Keratinocyte (primary cell): ENCODE data around the gene XRCC3. TPM values are rescaled to one million over a fixed set of nuclear protein-coding genes. Genes with fewer than 3 reads are reported as not detected.

ENCODE experiments used
- DNase-seq: peaks from one replicate; pipeline ENCODE4 v3.0.0-alpha.2; 2011; ENCODE audit warnings: low read depth, missing footprints, low spot score
- FAIRE-seq: peaks from 2 replicates; lab custom pipeline; 2011; peaks lifted over from hg19 to GRCh38; lab: Jason Lieb, UNC
- H2AFZ ChIP-seq: 2 replicates; pipeline ENCODE4 v1.6.0; 2012; ENCODE audit warnings: low read length, control low read depth, inconsistent platforms; ENCODE audit not compliant: control insufficient read depth
- H3K27ac ChIP-seq: 2 replicates; pipeline ENCODE4 v1.5.1; 2011; ENCODE audit warnings: low read length; ENCODE audit not compliant: control insufficient read depth, insufficient read depth
- H3K27me3 ChIP-seq: 3 replicates; pipeline ENCODE4 v1.6.0; 2011; ENCODE audit warnings: low read length; ENCODE audit not compliant: control insufficient read depth, insufficient read depth; ENCODE audit errors: extremely low read depth
- H3K36me3 ChIP-seq, 2 experiments: 2 replicates in 1 of 2; 3 replicates in 1 of 2; pipeline ENCODE4 v1.5.1; 2011; ENCODE audit warnings: low read length in 2 of 2, mild to moderate bottlenecking in 1 of 2; ENCODE audit not compliant: control insufficient read depth in 2 of 2, insufficient read depth in 2 of 2; ENCODE audit errors: extremely low read depth in 1 of 2
- H3K4me1 ChIP-seq: 3 replicates; pipeline ENCODE4 v1.5.1; 2011; ENCODE audit warnings: low read length; ENCODE audit not compliant: control insufficient read depth, insufficient read depth; ENCODE audit errors: extremely low read depth
- H3K4me2 ChIP-seq: 3 replicates; pipeline ENCODE4 v1.6.0; 2011; ENCODE audit warnings: low read depth, low read length; ENCODE audit not compliant: control insufficient read depth, insufficient read depth; ENCODE audit errors: extremely low read depth
- H3K4me3 ChIP-seq, 3 experiments: fragments of 200-600 bp in 1 of 3; sonication (generic) in 1 of 3; 2 replicates in 2 of 3; 3 replicates in 1 of 3; pipeline ENCODE4 v1.5.1; 2011 to 2016; ENCODE audit warnings: low read length in 3 of 3, mild to moderate bottlenecking in 3 of 3, control low read depth in 2 of 3, inconsistent platforms in 1 of 3, low read depth in 1 of 3, mixed read lengths in 1 of 3, mixed run types in 1 of 3, moderate library complexity in 1 of 3; ENCODE audit not compliant: control insufficient read depth in 2 of 3, insufficient read depth in 2 of 3; ENCODE audit errors: extremely low read depth in 1 of 3
- H3K79me2 ChIP-seq: 2 replicates; pipeline ENCODE4 v1.6.0; 2012; ENCODE audit warnings: low read length; ENCODE audit not compliant: control insufficient read depth, insufficient read depth
- H3K9ac ChIP-seq: 3 replicates; pipeline ENCODE4 v1.6.0; 2011; ENCODE audit warnings: low read length; ENCODE audit not compliant: control insufficient read depth, insufficient read depth; ENCODE audit errors: extremely low read depth
- H3K9me1 ChIP-seq: 3 replicates; pipeline ENCODE4 v1.6.0; 2011; ENCODE audit warnings: low read length; ENCODE audit not compliant: control insufficient read depth, insufficient read depth; ENCODE audit errors: extremely low read depth
- H3K9me3 ChIP-seq: 2 replicates; pipeline ENCODE4 v1.5.1; 2012; ENCODE audit warnings: low read depth, low read length; ENCODE audit not compliant: control insufficient read depth
- H4K20me1 ChIP-seq: 3 replicates; pipeline ENCODE4 v1.6.0; 2011; ENCODE audit warnings: low read length; ENCODE audit not compliant: control insufficient read depth, insufficient read depth; ENCODE audit errors: extremely low read depth
- CTCF ChIP-seq, 3 experiments: IDR thresholded peaks in 1 of 3; conservative IDR thresholded peaks in 1 of 3; optimal IDR thresholded peaks in 1 of 3; 2 replicates in 2 of 3; 3 replicates in 1 of 3; pipeline versions ENCODE3 to v1.5.1; 2011; ENCODE audit warnings: low read length in 3 of 3, mild to moderate bottlenecking in 3 of 3, moderate library complexity in 2 of 3, control low read depth in 1 of 3, inconsistent platforms in 1 of 3; ENCODE audit not compliant: insufficient read depth in 2 of 3; ENCODE audit errors: extremely low read depth in 1 of 3
- EZH2 ChIP-seq: IDR thresholded peaks from one replicate; pipeline ENCODE4 v1.6.1; 2012; ENCODE audit warnings: inconsistent platforms, mild to moderate bottlenecking, low read length, moderate library complexity
- dilution Hi-C: fragments of 300-500 bp; cut with MboI; formaldehyde crosslinking; loops from one replicate; pipeline ENCODE4 v1.7.0; 2020; ENCODE audit warnings: low sequenced_read_pairs; ENCODE audit not compliant: extremely low pct_ligation_motif_present
- polyA plus RNA-seq, 5 experiments: library from polyadenylated mRNA; depleted of rRNA in 3 of 5; stranded (reverse) in 3 of 5; stranded (forward) in 1 of 5; unstranded in 1 of 5; fragments of >200 nt; gene quantifications; 1 replicate in 1 of 5; 2 replicates in 3 of 5; 3 replicates in 1 of 5; pipeline versions ENCODE4 v1.2.1 to v1.2.3, GENCODE V29; 2011 to 2012; ENCODE audit warnings: missing spikeins in 2 of 5, low read depth in 1 of 5, low replicate concordance in 1 of 5

Gene XRCC3
- polyA plus RNA-seq, 1 donor (not counting 4 experiments of a cell fraction or from before 2014, with no cell fraction given), result 21.0 TPM

DNA sequence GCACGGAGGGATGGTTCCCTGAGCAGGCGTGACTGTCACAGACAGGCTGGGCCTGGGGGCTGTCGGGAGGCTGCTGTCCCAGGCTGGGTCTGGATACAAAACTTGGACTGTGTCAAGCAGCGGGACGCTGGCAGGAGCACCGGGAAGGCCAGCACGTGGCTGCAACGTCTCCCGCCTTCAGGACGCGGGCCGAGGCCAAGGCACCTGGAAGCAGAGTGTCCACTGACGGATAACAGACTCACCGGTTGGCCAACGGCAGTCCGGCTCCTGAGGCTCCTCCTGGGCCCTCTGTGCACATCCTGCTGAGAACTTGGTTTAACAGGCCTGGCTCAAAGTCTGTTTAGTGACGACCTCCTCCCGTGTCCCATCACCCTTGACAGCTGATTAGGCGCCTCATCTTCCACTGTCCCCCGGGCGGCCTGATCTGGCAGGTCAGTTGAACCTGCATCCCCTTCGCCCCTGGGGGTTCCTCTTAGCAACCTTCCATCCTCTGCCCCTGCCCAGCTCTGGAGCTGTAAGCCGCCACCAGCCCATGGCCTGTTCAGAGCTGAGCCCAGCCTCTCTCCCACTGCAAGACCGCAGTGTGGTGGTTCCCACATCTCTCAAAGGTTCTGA lies 2.5 kb downstream of the XRCC3 start:
- no peaks in the 10 kb centered on the region for H3K9me1 ChIP-seq
- H4K20me1 ChIP-seq, result peaks cover 2% of the 10 kb centered on the region
- DNase-seq (no peak), FAIRE-seq (no peak)
- H3K27me3 ChIP-seq, result no peaks in the 10 kb centered on the region
- peak overlapping the region; percentile 65 for H3K4me2 ChIP-seq
- H3K9me3 ChIP-seq, result no peaks in the 10 kb centered on the region
- dilution Hi-C loops, result no loop called here
- peaks cover 53% of the 10 kb centered on the region for H3K4me1 ChIP-seq
- H3K9ac ChIP-seq, result peak overlapping the region; percentile 53
- H3K36me3 ChIP-seq, result peaks cover 3 to 12% of the 10 kb centered on the region in 2 experiments
- H3K79me2 ChIP-seq, result peaks cover 42% of the 10 kb centered on the region
- TF ChIP-seq CTCF (optimal IDR thresholded peaks at IDR 0.05 in 1 of 3, IDR thresholded peaks at IDR 0.05 in 1 of 3, conservative IDR thresholded peaks at IDR 0.05 in 1 of 3; ENCODE audit: extremely low read depth in 1 of 3, insufficient read depth in 2 of 3, low read length in 3 of 3) (no peak), EZH2 (no peak)
- H2AFZ ChIP-seq, result no peak overlapping the region
- H3K27ac ChIP-seq, result peak overlapping the region; percentile 65
- no peak overlapping the region for H3K4me3 ChIP-seq

DNA sequence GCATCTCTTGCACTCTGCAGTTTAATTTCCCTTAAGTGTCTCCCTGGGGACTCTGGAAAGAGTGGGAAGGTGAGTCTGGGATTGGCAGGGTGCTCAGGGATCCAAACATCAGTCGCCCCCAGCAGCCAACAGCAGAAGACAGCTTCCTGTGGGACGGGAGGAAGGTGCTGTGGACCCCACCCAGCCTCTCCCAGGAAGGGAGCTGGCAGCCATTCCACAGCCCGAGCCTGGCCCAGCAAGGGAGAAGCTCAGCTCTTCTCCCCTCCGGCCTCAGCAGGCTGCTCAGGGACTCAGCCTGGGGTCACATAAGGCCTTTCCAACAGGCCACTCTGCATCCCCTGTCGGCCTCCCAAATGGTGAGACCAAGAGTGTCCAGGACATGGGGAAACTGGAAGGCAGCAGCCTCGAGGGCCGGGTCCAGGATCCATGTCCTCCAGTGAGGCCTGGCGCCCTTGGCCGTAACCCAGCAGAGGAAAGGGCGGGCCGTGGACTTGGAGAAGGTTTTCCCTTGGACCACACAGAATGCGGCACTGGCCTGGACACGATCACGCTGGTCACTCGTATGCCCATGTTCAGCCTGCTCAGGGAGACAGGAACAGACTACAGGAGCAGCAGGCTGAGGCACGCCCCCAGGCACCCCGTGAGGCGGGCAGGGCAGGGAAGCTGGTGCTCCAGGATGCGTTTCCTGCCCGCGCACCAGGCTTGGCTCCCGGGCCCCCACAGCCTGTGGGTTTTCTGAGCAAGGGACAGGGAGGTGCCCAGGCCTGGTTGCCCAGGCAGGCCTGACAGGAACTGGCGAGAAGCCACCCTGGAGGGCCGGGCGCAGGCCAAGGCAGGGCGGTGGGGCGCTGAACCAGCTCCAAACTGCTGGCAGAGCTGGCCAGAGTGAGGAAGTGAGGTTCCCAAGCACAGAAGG lies 3.5 kb downstream of the XRCC3 start:
- Histone ChIP-seq H3K4me2 (peak overlapping the region; percentile 65), H3K4me3 (peak overlapping the region in 1 of 3 experiments; percentile 23), H3K36me3 (peaks cover 5 to 13% of the 10 kb centered on the region in 2 experiments), H4K20me1 (peaks cover 5% of the 10 kb centered on the region), H2AFZ (peak overlapping the region; percentile 8), H3K9me1 (no peaks in the 10 kb centered on the region), H3K9ac (peak overlapping the region; percentile 53), H3K27ac (peak overlapping the region; percentile 65), H3K27me3 (no peaks in the 10 kb centered on the region), H3K79me2 (peaks cover 33% of the 10 kb centered on the region), H3K4me1 (peaks cover 43% of the 10 kb centered on the region), H3K9me3 (no peaks in the 10 kb centered on the region)
- dilution Hi-C loops, result no loop called here
- peak; percentile 23 for FAIRE-seq
- no peak for DNase-seq
- TF ChIP-seq CTCF (optimal IDR thresholded peaks at IDR 0.05 in 1 of 3, IDR thresholded peaks at IDR 0.05 in 1 of 3, conservative IDR thresholded peaks at IDR 0.05 in 1 of 3; ENCODE audit: extremely low read depth in 1 of 3, insufficient read depth in 2 of 3, low read length in 3 of 3), result no peak
- no peak for TF ChIP-seq EZH2
